NOMO-1 treated with DMSO at 0.1 percent for 48 hours (cell line): Measurements from ENCODE around the gene TMPRSS2.

ENCODE experiments used
- DNase-seq: peaks from one replicate; lab custom pipeline; 2025; ENCODE audit not compliant: unreplicated experiment; lab: John Stamatoyannopoulos, UW

TMPRSS2 gene

GRCh38 chr21:41507521-41508414, at the start of gene TMPRSS2:
Gene TMPRSS2 (minus strand): TSS chr21:41508158. CDS start chr21:41498133, 10,025 bp downstream.
- no peak for DNase-seq

DNA sequence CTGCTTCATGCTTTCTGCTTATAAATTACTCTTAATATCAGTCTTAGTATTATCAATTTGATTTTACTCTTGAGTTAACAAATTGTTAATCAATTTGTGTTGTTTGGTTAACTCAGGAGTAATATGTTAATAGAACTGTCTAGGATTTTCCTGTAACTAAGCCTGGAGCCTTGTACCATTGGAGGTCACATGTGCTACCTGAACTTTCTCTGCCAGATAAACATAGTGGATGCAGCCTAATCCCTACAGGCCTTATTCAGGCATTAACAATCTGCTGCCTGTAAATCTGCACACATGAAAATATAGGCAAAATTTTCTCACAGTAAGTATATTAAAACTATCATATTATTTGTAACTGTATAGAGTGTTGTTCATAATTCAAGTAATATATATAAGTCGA, 47.1 kb upstream of the TMPRSS2 start:
- DNase-seq: no peak

GRCh38 chr21:41552254-41552653, 44.3 kb upstream of the TMPRSS2 start:
- DNase-seq: no peak

GRCh38 chr21:41548781-41549180, 40.8 kb upstream of the TMPRSS2 start:
- no peak for DNase-seq

DNA sequence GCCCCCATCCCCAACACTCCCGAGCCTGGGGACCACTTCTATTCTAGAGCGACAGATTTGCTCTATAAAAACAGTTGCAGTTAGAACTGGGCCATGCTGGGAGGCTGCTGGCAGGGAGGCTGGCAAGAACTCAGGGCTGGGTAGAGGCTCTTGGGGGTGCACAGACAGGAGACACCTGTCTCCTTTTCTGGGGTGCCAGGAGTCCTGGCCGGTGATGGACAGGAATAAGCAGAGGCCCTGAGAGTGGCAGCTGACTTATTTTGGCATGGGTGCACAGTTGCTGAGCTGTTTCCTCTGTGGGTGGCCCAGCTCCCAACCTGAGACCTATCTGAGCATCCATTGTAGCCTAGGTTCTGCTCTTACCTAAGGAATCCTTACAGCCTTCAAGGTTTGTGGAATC, 39.2 kb upstream of the TMPRSS2 start:
- no peak for DNase-seq

DNA sequence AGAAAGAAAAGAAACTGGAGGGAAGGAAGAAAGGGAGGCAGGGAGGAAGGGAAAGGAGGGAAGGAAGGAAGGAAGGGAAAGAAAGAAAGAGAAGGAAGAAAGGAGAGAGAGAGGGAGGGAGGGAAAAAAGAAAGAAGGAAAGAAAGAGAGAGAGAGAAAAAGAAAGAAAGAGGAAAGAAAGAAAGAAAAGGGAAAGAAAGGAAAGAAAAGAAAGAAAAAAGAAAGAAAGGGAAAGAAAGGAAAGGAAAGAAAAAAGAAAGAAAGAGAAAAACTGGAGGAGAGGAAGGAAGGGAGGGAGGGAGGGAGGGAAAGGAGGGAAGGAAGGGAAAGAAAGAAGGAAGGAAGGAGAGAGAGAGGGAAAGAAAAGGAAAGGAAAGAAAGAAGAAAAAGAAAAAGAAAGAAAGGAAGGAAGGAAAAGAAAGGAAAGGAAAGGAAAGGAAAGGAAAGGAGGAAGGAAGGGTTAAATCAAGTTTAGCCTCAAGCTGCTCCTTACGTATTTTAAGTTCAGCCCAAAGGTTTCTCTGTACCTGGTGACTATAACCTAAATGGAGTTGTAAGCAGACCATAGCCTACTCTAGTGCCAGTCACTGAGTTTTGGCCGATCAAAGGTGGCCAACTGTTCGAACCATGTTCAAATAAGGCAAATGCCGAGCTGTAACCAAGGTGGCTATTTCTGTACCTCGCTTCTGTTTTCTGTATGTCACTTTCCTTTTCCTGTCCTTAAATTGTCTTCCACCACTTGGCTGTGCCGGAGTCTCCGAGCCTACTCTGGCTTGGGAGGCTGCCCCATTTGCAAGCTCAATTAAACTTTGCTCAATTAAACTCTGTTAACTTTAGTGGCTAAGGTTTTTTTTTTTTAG, 37.8 kb upstream of the TMPRSS2 start:
- DNase-seq: peak; percentile 15

- no peak for DNase-seq
These were observed 34.8 kb upstream of the TMPRSS2 start for GRCh38 chr21:41542727-41543126.

GRCh38 chr21:41537356-41537755, 29.4 kb upstream of the TMPRSS2 start:
- DNase-seq: no peak

GRCh38 chr21:41536827-41537103, 28.8 kb upstream of the TMPRSS2 start:
- DNase-seq: no peak

GRCh38 chr21:41536076-41536826, 28.3 kb upstream of the TMPRSS2 start:
- DNase-seq: no peak

- no peak for DNase-seq
These were observed 22.4 kb upstream of the TMPRSS2 start for GRCh38 chr21:41530366-41530765.

- no peak for DNase-seq
These were observed 21.8 kb upstream of the TMPRSS2 start for GRCh38 chr21:41529769-41530168.

- DNase-seq: no peak
These were observed 18.6 kb upstream of the TMPRSS2 start for GRCh38 chr21:41526478-41527087.

DNA sequence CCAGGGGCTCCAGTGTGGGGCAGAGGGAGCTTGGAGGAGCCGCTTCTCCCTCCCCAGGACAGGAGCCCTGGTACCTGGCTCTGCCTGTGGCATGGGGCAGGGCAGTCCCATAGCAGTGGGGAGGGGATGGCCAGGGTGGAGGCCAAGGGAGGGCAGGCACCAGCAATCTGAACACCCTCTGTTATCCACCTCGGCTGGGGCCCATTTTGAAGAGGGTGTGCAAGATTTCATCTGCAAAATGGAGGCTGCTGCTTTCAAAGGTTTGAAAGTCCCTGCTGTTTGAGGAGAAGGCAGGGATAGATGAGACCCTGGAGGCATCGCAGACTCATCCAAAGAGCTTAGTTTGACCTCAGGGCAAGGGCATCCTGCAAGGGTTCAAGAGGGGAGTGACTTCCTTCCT, 15.2 kb upstream of the TMPRSS2 start:
- no peak for DNase-seq

DNA sequence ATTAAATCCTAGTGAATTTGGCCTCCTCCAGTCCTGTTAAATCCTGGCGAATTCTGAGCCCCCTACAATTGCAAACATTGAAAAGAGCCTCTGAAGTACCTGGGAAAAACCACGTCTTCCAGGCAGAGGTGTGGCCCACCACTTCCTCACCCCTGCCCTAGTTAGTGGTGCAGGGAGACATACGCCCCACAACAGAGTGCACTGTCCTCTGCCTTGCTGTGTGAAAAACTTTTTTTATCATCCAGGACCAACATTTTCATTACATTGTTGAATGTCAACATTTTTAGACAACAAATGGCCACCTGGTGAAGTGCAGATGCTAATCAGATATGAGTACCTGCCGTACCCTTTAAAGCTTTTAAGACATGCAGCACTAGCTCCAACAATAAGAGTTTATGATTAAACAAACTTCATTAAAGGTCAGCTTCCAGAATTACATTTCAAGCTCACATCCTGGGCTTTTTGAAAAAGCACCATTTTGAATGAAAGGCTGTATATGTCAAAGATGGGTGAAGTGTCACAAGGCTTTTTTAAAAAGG, 13.6 kb upstream of the TMPRSS2 start:
- no peak for DNase-seq

GRCh38 chr21:41520560-41521442, 12.8 kb upstream of the TMPRSS2 start:
- DNase-seq: no peak

DNA sequence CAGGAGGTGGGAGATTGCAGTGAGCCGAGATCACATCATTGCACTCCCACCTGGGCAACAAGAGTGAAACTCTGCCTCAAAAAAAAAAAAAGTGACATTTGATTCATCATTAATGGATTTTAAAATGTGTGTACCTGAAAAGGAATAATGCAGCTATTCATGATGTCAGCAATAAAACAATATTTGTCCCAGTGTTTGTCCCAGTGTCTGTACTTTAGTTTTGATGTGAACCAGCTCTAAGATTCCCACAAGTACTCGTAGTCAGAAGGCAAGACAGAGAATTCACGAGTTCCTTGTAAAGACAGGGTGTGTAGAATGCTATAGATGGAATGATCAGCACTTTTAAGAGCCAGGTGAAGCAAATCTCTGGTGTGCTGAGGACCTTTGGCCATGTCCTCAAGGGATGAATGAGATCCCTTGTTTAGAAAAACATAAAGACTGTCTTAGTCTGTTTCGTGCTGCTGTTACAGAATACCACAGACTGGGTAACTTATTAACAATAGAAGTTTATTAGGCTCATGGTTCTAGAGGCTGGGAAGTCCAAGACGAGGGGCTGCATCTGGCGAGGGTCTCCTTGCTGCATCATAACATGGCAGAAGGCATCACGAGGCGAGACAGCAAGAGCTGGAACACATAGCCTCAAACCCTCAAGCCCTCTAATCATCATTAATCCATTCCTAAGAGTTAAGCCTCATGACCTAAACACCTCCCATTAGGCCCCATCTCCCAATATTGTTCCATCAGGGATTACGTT, 12.0 kb upstream of the TMPRSS2 start:
- no peak for DNase-seq

GRCh38 chr21:41518757-41519156, 10.8 kb upstream of the TMPRSS2 start:
- DNase-seq: no peak

- no peak for DNase-seq
These were observed 3.9 kb upstream of the TMPRSS2 start for GRCh38 chr21:41511858-41512257.
